WI38 (cell line): ENCODE results near the gene FIGLA.

Source experiments
- H3K4me3 ChIP-seq: 2 replicates; pipeline ENCODE4 v1.5.1; 2011; ENCODE audit warnings: low read depth, mild to moderate bottlenecking, control low read depth, low read length
- TF ChIP-seq, protein P1 (sequence below): IDR thresholded peaks from 2 replicates; pipeline ENCODE4 v1.5.1; 2012; ENCODE audit warnings: low read depth, mild to moderate bottlenecking, control low read depth, low read length

The FIGLA gene

DNA sequence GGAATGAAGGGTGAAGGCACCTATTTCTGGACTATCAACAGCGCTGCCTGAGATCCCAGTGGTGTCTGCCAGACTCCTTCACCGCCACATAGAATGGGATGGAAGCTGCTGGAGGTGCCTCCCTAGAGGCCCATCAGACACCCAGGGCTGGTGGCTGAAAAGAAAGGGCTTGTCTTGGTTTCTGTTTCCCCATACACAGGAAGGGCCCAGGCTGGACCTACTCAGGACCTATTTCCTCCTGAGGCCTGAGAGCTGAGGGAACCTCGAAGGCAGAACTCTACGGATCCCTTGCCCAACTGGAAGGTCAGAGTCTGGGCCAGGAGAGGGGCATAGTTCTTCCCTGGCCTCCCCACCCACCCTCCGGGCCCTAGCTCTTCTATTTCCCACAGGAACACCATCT, 32.8 kb upstream of the FIGLA start:
- TF ChIP-seq, protein P1, sequence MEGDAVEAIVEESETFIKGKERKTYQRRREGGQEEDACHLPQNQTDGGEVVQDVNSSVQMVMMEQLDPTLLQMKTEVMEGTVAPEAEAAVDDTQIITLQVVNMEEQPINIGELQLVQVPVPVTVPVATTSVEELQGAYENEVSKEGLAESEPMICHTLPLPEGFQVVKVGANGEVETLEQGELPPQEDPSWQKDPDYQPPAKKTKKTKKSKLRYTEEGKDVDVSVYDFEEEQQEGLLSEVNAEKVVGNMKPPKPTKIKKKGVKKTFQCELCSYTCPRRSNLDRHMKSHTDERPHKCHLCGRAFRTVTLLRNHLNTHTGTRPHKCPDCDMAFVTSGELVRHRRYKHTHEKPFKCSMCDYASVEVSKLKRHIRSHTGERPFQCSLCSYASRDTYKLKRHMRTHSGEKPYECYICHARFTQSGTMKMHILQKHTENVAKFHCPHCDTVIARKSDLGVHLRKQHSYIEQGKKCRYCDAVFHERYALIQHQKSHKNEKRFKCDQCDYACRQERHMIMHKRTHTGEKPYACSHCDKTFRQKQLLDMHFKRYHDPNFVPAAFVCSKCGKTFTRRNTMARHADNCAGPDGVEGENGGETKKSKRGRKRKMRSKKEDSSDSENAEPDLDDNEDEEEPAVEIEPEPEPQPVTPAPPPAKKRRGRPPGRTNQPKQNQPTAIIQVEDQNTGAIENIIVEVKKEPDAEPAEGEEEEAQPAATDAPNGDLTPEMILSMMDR = no peak
- no peak overlapping the region for H3K4me3 ChIP-seq

DNA sequence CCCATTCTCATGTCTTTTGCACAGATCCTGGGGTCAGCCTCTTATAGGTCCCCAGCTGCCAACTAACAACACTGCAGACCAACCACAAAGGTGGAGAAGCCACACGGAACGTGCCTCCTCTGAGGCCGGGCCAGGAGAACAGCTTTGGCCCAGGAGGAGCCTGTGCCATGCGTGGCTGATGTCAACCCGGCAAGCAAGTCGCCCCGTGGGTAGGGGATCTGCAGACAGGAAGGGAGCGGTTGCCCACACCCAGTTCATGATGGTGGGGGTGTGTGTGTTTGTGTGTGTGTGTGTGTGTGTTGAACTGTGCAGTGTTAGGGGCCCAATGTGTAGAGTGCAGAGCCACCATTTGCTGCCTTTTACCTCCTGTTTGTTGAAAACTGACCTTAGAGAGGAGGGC, 32.4 kb upstream of the FIGLA start:
- H3K4me3 ChIP-seq = no peak overlapping the region
- TF ChIP-seq, protein P1 = no peak

DNA sequence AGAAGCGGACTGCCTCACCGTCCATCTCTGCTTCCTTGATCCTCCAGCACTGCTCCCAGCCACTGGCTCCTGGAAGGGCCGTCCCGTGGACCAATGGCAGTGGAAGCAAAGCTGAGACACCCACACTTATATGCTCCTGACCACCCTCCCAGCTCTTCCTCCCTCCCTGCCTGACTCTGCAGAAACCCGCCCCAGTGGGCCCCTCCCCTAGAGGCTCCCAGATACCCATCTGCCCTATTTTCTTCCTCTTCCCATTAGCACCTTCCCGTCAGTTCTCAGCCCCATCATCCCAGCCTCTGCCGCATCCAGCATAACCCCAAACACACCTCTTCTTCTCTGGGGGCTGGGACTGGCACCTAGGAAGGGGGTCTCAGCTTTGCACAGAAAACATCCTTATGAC, 30.1 kb upstream of the FIGLA start, which contains the start of gene CLEC4F:
TSS of gene CLEC4F (minus strand) at position 101 of the 400 bp plus-strand sequence. CDS start at position 25, 76 bp downstream.
- no peak within 1 kb of the TSS for H3K4me3 ChIP-seq
- TF ChIP-seq, protein P1 = no peak

DNA sequence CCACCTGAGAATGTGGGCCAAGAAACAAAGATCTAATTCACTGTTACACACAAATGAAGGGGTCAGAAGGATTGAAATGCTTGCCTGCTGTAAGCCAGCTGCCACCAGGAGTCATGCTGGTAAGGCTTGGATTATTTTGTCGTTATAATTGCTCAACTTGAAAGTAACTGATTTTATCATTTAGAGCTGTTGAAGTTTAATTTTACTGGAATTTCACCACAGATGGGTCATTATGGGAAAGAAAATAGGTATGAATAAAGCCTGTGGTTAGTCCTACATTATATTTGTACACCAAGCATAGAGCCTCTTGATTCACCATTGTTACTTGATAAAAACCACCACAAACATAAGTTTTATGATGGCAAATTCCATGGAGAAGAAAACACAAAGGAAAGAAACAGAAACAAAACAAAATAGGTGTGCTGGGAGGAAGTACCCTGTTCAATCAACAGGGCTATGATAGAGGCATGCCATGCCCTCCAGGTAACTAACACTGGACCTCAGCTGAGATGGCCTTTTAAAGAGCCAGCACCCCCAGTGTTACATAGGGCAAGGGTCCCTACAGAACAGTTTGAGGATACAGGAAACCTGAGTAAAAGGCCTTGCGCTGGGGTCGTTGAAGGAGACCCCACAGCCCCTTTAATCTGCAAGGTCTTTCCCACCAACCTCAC, 27.0 kb upstream of the FIGLA start:
- no peak overlapping the region for H3K4me3 ChIP-seq
- TF ChIP-seq, protein P1 = no peak

DNA sequence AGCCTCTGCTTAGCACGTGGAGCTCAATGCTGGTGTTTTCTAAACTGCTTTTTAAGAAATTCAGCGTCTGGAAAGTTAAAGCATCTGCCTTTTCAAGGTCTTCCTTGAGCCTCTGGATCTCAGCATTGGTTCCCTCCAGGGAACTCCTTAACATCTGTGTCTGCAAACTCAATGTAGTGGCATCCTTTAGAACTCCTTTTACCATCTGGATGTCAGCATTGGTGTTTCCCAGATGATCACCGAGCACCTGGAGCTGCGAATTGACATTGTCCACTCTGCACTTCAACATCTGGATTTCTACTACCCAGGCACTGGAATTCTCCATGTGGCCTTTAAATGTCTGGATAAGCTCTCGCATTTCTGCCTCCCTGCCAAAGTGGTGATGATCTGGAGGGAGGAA, 26.3 kb upstream of the FIGLA start:
- H3K4me3 ChIP-seq = no peak overlapping the region
- TF ChIP-seq, protein P1 = no peak

DNA sequence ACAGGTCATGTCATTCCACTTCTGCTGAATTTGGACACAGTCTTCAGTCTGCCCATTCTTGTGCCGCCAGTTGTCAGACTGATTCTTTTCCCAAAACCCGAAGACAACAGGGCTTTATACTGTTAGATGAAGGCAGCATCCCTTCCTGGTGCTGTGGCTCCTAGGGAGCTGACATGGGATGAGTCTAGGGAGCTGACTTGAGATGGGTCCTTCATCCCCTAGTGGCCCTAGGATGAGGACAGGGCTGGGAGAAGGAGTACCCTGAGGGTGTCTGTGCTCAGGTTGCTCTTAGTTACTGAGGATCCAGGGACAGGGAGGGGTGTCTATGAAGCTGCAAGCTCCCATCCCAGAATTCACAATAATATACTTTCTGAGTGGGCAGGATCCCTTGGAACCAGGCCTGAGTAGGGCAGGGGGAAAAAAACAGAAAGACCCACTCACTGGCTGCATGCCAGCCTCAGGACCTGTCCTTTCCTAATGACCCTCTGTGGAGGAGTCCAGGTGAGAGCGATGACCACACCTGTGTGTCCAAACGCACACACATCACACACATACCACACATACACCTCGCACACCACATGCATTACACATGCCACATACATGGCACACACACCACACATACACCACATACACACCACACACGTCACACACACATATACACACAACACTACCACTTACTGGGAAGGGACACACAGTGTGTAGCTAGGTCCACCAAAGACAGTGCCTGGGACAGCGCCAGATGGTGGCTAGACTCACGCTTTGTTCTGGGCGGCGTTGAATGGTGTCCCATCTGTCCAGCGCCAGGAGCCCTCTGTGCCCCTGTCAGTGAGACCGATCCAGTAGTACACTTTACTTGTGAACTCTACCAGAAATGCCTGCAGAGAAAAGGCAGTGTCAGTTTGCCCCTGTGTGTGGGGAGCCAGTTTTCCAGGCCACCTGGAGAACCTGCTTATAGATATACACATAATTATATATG, 18.8 kb upstream of the FIGLA start:
- TF ChIP-seq, protein P1 = no peak
- H3K4me3 ChIP-seq = no peak overlapping the region

DNA sequence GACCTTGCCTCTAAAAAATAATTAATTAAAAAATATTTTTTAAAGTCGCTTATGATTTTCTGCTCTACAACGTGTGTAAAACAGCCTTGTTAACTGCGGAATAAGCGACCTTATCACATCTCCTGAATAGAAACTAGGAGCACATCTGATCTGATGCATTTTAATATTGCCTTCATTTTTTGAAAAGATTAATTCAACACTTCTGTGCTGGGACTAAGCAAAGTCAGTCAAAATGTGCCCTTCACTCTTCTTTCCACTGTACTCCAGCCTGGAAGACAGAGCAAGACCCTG, 17.3 kb upstream of the FIGLA start:
- no peak overlapping the region for H3K4me3 ChIP-seq
- TF ChIP-seq, protein P1 = no peak
